Activated T-cell treated with anti-CD3 and anti-CD28 coated beads, Interleukin-2, amount 50 U/mL, for 24 hours (primary cell): ENCODE results near the gene LDB2.
"Not testable (repeated sequence)": the region's sequence is repeated elsewhere in the genome, so short reads cannot be mapped to it uniquely, and the experiment has no call there.

Source experiments
- DNase-seq: peaks from one replicate; pipeline ENCODE4 v3.0.0-alpha.2; 2020
- H3K27ac Mint-ChIP-seq: 2 replicates; pipeline ENCODE4 v1.8.0; 2020; ENCODE audit warnings: mild to moderate bottlenecking, mixed read lengths
- H3K27me3 Mint-ChIP-seq: 2 replicates; pipeline ENCODE4 v1.8.0; 2020; ENCODE audit warnings: mixed read lengths
- H3K36me3 Mint-ChIP-seq: 2 replicates; pipeline ENCODE4 v1.8.0; 2020; ENCODE audit warnings: low read depth, mixed read lengths
- H3K4me1 Mint-ChIP-seq: 2 replicates; pipeline ENCODE4 v1.8.0; 2020; ENCODE audit warnings: low read depth, mixed read lengths
- H3K4me3 Mint-ChIP-seq: 2 replicates; pipeline ENCODE4 v1.8.0; 2020; ENCODE audit warnings: mild to moderate bottlenecking, moderate library complexity, mixed read lengths
- H3K9me3 Mint-ChIP-seq: 2 replicates; pipeline ENCODE4 v1.8.0; 2020; ENCODE audit warnings: mixed read lengths

The LDB2 gene

GRCh38 chr4:16659694-16660093 is 238.8 kb downstream of the LDB2 start:
- no peak overlapping the region for H3K4me3 Mint-ChIP-seq
- no peak overlapping the region for H3K27ac Mint-ChIP-seq
- H3K36me3 Mint-ChIP-seq = no peaks in the 10 kb centered on the region
- no peaks in the 10 kb centered on the region for H3K4me1 Mint-ChIP-seq
- no peak for DNase-seq
- no peaks in the 10 kb centered on the region for H3K27me3 Mint-ChIP-seq
- no peaks in the 10 kb centered on the region for H3K9me3 Mint-ChIP-seq

GRCh38 chr4:16659079-16659478 is 239.4 kb downstream of the LDB2 start:
- no peak overlapping the region for H3K27ac Mint-ChIP-seq
- no peaks in the 10 kb centered on the region for H3K27me3 Mint-ChIP-seq
- no peaks in the 10 kb centered on the region for H3K4me1 Mint-ChIP-seq
- H3K4me3 Mint-ChIP-seq = no peak overlapping the region
- no peaks in the 10 kb centered on the region for H3K9me3 Mint-ChIP-seq
- no peaks in the 10 kb centered on the region for H3K36me3 Mint-ChIP-seq
- no peak for DNase-seq

- DNase-seq = no peak
- H3K27me3 Mint-ChIP-seq = no peaks in the 10 kb centered on the region
- H3K27ac Mint-ChIP-seq = no peak overlapping the region
- H3K36me3 Mint-ChIP-seq = no peaks in the 10 kb centered on the region
- H3K4me1 Mint-ChIP-seq = no peaks in the 10 kb centered on the region
- H3K9me3 Mint-ChIP-seq = no peaks in the 10 kb centered on the region
- H3K4me3 Mint-ChIP-seq = no peak overlapping the region
Observed at GRCh38 chr4:16658183-16658582, 240.3 kb downstream of the LDB2 start.

- Mint-ChIP-seq H3K4me3 (no peak overlapping the region), H3K4me1 (no peaks in the 10 kb centered on the region), H3K27me3 (no peaks in the 10 kb centered on the region), H3K27ac (no peak overlapping the region), H3K36me3 (no peaks in the 10 kb centered on the region), H3K9me3 (no peaks in the 10 kb centered on the region)
- no peak for DNase-seq
Observed at GRCh38 chr4:16655111-16655510, 243.3 kb downstream of the LDB2 start.

- no peak for DNase-seq
- Mint-ChIP-seq H3K9me3 (no peaks in the 10 kb centered on the region), H3K4me1 (no peaks in the 10 kb centered on the region), H3K27me3 (no peaks in the 10 kb centered on the region), H3K36me3 (no peaks in the 10 kb centered on the region), H3K4me3 (no peak overlapping the region), H3K27ac (no peak overlapping the region)
Observed at GRCh38 chr4:16652732-16653305, 245.6 kb downstream of the LDB2 start.

GRCh38 chr4:16646459-16646858 is 252.0 kb downstream of the LDB2 start:
- DNase-seq = no peak
- no peaks in the 10 kb centered on the region for H3K27me3 Mint-ChIP-seq
- H3K36me3 Mint-ChIP-seq = no peaks in the 10 kb centered on the region
- H3K27ac Mint-ChIP-seq = no peak overlapping the region
- no peaks in the 10 kb centered on the region for H3K4me1 Mint-ChIP-seq
- H3K9me3 Mint-ChIP-seq = no peaks in the 10 kb centered on the region
- H3K4me3 Mint-ChIP-seq = no peak overlapping the region

- H3K4me3 Mint-ChIP-seq = no peak overlapping the region
Observed at GRCh38 chr4:16643893-16644292, 254.6 kb downstream of the LDB2 start.

GRCh38 chr4:16642897-16643296 is 255.5 kb downstream of the LDB2 start:
- no peaks in the 10 kb centered on the region for H3K36me3 Mint-ChIP-seq
- H3K4me1 Mint-ChIP-seq = no peaks in the 10 kb centered on the region
- no peaks in the 10 kb centered on the region for H3K27me3 Mint-ChIP-seq
- DNase-seq = no peak
- H3K27ac Mint-ChIP-seq = no peak overlapping the region
- H3K9me3 Mint-ChIP-seq = no peaks in the 10 kb centered on the region
- no peak overlapping the region for H3K4me3 Mint-ChIP-seq

More at GRCh38 chr4:16643893-16644292, 254.6 kb downstream of the LDB2 start:
- no peak for DNase-seq
- H3K4me1 Mint-ChIP-seq = no peaks in the 10 kb centered on the region
- no peaks in the 10 kb centered on the region for H3K36me3 Mint-ChIP-seq
- H3K27ac Mint-ChIP-seq = no peak overlapping the region
- H3K27me3 Mint-ChIP-seq = no peaks in the 10 kb centered on the region
- no peaks in the 10 kb centered on the region for H3K9me3 Mint-ChIP-seq

- H3K4me3 Mint-ChIP-seq = no peak overlapping the region
- no peaks in the 10 kb centered on the region for H3K4me1 Mint-ChIP-seq
Observed at GRCh38 chr4:16641971-16642370, 256.5 kb downstream of the LDB2 start.

GRCh38 chr4:16636912-16637630 is 261.4 kb downstream of the LDB2 start:
- Mint-ChIP-seq H3K36me3 (no peaks in the 10 kb centered on the region), H3K4me1 (no peaks in the 10 kb centered on the region), H3K9me3 (peaks cover 20% of the 10 kb centered on the region), H3K4me3 (no peak overlapping the region), H3K27me3 (no peaks in the 10 kb centered on the region), H3K27ac (no peak overlapping the region)
- no peak for DNase-seq

More at GRCh38 chr4:16641971-16642370, 256.5 kb downstream of the LDB2 start:
- no peaks in the 10 kb centered on the region for H3K27me3 Mint-ChIP-seq
- no peak overlapping the region for H3K27ac Mint-ChIP-seq
- no peaks in the 10 kb centered on the region for H3K36me3 Mint-ChIP-seq
- DNase-seq = no peak
- H3K9me3 Mint-ChIP-seq = no peaks in the 10 kb centered on the region

GRCh38 chr4:16636304-16636703 is 262.1 kb downstream of the LDB2 start:
- no peak overlapping the region for H3K4me3 Mint-ChIP-seq
- H3K9me3 Mint-ChIP-seq = peaks cover 20% of the 10 kb centered on the region
- no peaks in the 10 kb centered on the region for H3K36me3 Mint-ChIP-seq
- H3K27ac Mint-ChIP-seq = no peak overlapping the region
- DNase-seq = no peak
- no peaks in the 10 kb centered on the region for H3K4me1 Mint-ChIP-seq
- H3K27me3 Mint-ChIP-seq = no peaks in the 10 kb centered on the region

GRCh38 chr4:16629274-16629673 is 269.2 kb downstream of the LDB2 start:
- not testable (repeated sequence) for DNase-seq, H3K27me3 Mint-ChIP-seq, H3K4me3 Mint-ChIP-seq, H3K27ac Mint-ChIP-seq, H3K36me3 Mint-ChIP-seq, H3K4me1 Mint-ChIP-seq
- peaks cover 14% of the 10 kb centered on the region for H3K9me3 Mint-ChIP-seq

- H3K27me3 Mint-ChIP-seq, H3K36me3 Mint-ChIP-seq, H3K4me1 Mint-ChIP-seq, H3K9me3 Mint-ChIP-seq, DNase-seq, H3K4me3 Mint-ChIP-seq, H3K27ac Mint-ChIP-seq: not testable (repeated sequence)
Observed at GRCh38 chr4:16628835-16629234, 269.6 kb downstream of the LDB2 start.

GRCh38 chr4:16627999-16628398 is 270.4 kb downstream of the LDB2 start:
- no peak overlapping the region for H3K4me3 Mint-ChIP-seq
- H3K9me3 Mint-ChIP-seq = peaks cover 5% of the 10 kb centered on the region
- H3K36me3 Mint-ChIP-seq = no peaks in the 10 kb centered on the region
- DNase-seq = no peak
- H3K27ac Mint-ChIP-seq = no peak overlapping the region
- H3K4me1 Mint-ChIP-seq = no peaks in the 10 kb centered on the region
- H3K27me3 Mint-ChIP-seq = no peaks in the 10 kb centered on the region

- no peak overlapping the region for H3K4me3 Mint-ChIP-seq
- DNase-seq = no peak
- no peaks in the 10 kb centered on the region for H3K9me3 Mint-ChIP-seq
- H3K4me1 Mint-ChIP-seq = no peaks in the 10 kb centered on the region
- H3K27ac Mint-ChIP-seq = no peak overlapping the region
- H3K27me3 Mint-ChIP-seq = no peaks in the 10 kb centered on the region
- no peaks in the 10 kb centered on the region for H3K36me3 Mint-ChIP-seq
Observed at GRCh38 chr4:16626945-16627344, 271.5 kb downstream of the LDB2 start.
